Cortex of kidney (tissue), 1 donor: ENCODE results near the gene SMIM9.

ENCODE experiments used
- DNase-seq: peaks from one replicate; lab custom pipeline; 2025; lab: John Stamatoyannopoulos, UW

Gene SMIM9

GRCh38 chrX:154815274-154815818 is 19.1 kb downstream of the SMIM9 start:
- DNase-seq: no peak

DNA sequence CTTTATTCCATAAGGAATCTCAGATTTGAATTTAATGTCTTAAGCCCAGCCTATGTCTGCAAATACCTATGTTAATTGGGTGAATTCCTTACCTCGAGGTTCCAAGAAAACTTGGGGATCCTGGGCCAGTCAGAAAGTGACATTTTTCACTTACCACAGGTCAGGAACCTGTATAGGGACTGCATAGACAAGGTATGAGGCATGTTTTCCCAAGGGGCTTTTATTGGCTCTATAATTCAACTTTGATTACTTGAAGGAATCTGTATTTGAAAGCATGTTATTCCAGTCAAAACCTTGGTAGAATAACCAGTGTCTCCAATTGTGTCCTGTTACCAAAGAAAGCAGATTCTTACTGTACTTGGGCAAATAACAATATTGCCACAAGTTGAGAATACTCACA is 20.7 kb downstream of the SMIM9 start:
- DNase-seq: no peak

DNA sequence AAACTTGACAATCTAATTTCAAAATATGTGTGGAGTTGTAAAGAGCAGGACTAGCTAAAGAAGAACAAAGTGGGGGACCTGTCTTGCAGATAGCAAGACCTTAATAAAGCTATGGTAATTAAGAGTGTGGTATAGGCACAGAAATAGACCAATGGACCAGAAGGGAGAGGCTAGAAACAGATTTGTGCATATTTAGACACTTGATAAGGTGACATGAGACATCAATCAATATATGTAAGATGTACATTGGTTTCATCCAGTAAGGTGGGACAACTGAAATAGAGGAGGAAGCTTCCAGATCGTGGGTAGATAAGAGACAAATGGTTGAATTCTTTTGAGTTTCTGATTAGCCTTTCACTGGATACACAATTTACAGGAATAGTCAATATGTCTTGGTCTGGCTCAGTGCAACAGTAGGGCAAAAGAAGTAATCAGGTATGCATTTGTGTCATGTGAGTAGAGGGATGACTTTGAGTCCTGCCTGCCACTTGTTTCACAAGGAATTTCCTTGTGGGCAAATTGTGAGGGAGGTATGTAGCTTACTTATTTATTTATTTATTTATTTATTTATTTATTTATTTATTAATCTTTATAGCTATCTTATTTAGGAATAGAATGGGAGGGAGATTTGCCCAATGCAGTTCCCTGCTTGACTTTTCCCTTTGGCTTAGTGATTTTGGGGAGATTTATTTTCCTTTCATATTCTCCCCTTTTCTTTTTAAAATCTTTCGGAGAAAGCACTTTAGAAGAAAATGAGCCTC is 21.9 kb downstream of the SMIM9 start:
- no peak for DNase-seq

GRCh38 chrX:154809939-154810665 is 24.4 kb downstream of the SMIM9 start:
- DNase-seq: no peak

GRCh38 chrX:154806837-154807501 is 27.5 kb downstream of the SMIM9 start:
- DNase-seq: no peak

- DNase-seq: no peak
These were observed 28.8 kb downstream of the SMIM9 start for GRCh38 chrX:154805696-154806091.

GRCh38 chrX:154804957-154805695 is 29.3 kb downstream of the SMIM9 start, which contains the start of gene MPP1:
Gene MPP1 (minus strand): TSS chrX:154805485. CDS start chrX:154805373, 112 bp downstream.
- DNase-seq: no peak

- no peak for DNase-seq
These were observed 30.1 kb downstream of the SMIM9 start for GRCh38 chrX:154804261-154804956.

DNA sequence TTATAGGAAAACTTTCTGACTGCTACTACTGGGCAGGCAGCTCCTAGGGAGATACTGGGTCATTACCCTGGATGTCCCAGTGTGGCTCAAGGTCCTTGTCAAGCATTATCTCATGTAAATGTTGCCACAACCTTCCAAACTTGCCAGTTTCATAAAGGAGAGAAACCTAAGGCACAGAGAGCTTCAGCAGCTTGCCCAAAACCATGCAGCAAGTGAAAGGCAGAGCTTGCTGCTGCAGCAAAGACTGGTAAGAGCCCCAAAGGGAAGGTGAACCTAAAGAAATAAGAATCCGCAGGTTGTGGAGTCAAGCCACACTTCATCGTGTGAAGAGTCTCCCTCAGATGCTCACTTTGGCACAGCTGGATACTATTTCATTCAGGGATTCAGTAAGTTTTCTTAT is 31.5 kb downstream of the SMIM9 start:
- no peak for DNase-seq

DNA sequence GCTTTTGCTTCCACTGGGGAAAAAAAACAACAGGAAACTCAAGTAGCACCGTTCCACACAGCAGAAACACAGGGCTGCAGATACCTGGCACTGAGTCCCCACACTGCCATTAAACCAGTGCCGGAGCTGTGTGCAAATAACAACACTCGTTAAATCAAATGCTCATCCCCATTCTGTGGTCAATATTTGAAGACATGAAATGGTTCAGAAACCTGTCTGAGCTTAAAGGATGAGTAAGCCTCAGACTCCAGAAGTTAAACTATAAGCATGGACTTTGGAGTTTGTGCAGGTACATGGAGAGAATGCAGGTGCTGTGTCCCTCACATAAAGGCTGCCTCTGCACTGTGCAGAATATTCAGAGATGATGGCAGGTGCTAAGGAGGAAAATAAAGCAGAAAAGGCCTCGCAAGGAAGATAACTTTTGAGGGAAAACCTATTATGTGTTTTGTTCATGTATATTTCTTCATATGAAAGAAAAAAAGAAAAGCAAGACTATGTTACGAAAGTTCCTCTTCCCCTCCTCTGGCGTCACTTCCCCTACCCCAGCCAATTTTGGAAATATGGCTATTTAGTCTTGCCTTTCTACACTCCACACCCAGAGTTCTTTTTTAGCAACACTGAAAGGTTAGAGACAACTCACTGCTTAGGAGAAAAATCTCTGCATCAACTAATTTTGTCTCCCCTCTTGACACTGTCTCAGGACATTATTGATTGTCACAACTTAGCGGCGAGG is 33.8 kb downstream of the SMIM9 start:
- no peak for DNase-seq

DNA sequence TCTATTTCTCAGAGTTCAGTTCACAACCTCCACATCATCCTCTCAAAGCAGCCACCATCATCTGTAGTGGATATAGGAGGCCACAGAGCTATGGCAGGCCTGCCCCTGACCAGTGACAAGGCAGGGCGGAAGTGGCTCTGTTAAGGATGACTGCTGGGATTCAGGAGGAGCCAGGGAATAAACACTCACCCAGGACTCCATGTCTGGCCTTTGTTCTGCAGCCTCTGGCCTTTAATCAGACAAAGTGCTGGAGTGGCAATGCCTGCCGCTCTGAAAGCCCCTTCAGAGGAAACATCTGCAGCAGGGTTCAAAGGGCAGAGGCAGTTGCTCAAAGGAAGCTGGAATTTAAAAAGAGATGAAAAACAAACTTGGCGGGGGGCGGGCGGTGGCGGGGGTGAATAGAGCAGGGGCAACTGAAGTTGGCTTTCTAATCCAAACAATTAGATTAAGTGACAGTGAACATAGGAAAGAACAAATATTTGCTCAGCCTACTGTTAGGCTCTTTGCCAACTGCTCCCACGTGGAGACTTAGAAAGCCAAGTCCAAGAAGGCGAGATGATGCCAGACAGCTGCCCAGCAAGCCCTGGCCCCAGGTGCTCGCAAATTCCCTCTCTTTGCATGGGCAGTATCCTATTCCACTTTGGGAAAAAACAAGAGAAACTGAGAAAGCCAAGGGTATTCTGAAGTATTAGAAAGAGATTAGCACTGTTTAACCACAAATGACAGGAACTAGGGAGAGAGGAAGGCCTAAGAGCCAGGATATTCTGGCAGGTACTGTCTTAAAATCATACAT is 34.7 kb downstream of the SMIM9 start:
- no peak for DNase-seq

DNA sequence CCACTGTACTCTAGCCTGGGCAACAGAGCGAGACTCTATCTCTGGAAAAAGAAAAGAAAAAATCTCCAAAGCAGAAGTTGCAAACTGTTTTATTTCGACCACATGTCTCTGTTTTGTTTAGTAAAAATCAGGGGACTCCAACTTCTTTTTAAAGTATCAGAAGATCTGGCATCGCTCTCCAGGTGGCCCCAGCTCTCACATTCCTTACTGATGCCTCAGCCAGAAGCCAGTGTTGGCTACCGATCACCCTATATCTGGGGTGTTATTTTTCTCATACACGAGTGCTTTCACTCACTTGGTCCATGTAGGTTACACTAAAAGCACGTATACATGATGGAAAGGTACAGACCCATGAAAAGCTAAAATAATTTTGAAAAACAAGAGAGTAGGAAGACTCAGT is 37.5 kb downstream of the SMIM9 start:
- DNase-seq: no peak

GRCh38 chrX:154795016-154795415 is 39.4 kb downstream of the SMIM9 start:
- no peak for DNase-seq

DNA sequence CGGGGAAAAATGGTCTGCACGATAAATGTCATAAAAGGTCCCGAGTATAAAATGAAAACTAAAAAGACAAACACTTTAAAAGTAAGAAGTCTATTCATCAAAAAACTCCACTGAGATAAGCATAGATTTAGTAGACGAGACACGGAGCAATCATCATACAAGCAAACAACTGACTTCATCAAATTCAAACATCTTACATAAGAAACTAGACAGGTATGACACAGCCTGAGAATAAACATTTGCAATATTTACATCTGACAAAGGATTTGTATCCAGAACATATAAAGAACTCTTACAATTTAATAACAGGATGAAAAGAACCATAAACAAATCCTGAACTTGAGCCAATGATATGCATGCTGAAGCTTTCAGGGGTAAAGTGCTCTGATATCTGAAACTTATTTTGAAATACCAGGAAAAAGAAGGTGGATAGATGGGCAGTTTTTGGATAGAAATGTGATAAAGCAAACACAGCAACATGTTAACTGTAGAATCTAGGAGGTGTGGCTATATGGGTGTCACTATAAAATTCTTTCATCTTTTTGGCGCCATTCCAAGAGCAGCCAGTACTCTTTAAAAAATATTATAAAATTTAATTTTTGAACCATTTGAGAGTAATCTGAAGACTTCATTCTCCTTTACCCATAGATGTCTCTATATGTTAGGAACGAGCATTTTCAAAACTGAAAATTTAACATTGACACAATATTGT is 41.2 kb downstream of the SMIM9 start:
- no peak for DNase-seq

DNA sequence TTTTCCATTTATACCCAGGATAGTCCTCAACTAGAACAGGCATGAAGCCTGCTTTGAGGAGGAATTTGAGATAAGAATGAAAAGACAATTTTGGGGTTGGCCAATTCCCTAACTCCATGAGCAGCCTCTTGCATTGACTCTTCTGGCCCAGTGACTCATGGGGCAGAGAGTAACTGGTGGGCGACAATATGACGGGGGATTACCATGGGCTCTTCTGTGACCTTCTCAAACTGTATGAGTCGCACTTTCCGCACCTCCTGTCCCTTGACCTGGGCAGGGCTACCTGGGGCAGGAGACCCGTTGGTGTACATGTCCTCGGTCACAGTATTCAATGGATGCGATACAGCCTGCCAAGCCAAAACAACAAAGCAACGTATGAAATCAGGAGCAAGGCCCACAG is 42.5 kb downstream of the SMIM9 start:
- no peak for DNase-seq

- no peak for DNase-seq
These were observed 43.0 kb downstream of the SMIM9 start for GRCh38 chrX:154791467-154791866.

- no peak for DNase-seq
These were observed 48.7 kb downstream of the SMIM9 start for GRCh38 chrX:154785716-154786115.

DNA sequence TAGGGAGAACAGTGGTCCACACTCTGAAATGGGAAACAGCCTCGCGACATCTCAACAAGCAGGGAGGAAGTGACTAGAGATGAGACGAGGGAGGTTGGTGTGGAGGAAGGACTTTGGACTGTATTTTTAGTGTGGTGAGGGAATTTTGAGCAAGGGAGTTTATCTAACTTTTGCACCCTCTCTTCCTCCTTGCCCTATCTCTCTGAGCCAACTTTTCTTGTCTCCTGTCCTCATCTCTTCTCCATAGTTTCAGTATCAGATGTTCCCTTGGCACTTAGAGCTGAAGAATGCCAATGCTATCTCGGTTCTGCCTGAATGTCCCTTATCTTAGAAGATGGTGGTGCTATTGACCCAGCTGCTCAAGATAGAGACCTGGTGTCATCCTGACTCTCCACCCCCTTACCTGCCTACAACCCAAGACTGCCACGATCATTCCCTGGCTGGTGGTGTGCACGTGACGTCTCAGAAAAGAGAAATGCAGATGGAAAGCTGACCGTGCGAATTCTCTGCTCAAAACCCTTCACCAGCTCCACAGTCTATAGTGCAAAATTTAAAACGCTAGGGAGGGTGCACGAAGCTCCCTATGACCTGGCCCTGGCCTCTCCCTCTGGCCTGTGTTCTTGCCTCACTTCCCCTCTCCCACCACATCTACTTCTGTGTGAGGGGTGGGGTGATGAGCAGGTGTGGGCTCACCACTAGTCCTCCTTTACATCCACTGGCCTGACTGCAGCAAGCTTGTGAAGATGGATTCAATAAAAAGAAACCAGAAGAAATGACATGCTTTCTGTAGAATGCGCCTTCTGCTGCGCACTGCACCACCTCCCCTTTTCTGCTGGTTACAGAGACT is 50.1 kb downstream of the SMIM9 start:
- no peak for DNase-seq
